ENCODE results near the gene CBX4.

DNA sequence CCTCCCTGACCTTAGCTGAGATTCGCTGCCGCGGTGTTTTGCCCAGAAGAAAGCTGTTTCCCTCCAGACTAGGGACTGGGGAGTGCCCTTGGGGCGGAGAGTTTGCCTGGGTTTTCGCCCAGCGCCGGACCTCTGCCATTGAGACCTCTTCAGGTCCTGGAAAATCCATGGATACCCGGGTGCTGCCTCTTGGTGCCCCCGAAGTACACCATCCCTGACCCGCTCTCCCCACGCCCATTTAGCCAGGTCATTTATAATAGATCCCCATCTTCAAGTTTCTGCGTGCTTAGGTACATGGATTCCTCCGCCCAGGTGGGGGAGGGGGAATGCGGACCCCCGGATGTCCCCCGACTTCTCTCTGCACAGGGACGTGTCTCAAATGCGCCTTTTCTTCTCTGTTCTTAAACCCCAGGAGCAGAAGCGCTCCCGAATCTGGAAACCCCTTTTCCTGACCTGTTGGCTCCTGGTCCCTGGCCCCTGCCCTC lies 27.3 kb downstream of the CBX4 start:
- TF ChIP-seq TAF1 (IDR thresholded peaks at IDR 0.05; ENCODE audit: borderline replicate concordance, low read depth, low read length) (no peak), ELF1 (IDR thresholded peaks at IDR 0.05) (no peak)
- TF ChIP-seq, protein P1, sequence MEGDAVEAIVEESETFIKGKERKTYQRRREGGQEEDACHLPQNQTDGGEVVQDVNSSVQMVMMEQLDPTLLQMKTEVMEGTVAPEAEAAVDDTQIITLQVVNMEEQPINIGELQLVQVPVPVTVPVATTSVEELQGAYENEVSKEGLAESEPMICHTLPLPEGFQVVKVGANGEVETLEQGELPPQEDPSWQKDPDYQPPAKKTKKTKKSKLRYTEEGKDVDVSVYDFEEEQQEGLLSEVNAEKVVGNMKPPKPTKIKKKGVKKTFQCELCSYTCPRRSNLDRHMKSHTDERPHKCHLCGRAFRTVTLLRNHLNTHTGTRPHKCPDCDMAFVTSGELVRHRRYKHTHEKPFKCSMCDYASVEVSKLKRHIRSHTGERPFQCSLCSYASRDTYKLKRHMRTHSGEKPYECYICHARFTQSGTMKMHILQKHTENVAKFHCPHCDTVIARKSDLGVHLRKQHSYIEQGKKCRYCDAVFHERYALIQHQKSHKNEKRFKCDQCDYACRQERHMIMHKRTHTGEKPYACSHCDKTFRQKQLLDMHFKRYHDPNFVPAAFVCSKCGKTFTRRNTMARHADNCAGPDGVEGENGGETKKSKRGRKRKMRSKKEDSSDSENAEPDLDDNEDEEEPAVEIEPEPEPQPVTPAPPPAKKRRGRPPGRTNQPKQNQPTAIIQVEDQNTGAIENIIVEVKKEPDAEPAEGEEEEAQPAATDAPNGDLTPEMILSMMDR (IDR thresholded peaks at IDR 0.05), result no peak

Data from SK-N-SH (cell line).